Measurements from ENCODE around the gene PIAS4. TPM values are rescaled to one million over a fixed set of nuclear protein-coding genes. Genes with fewer than 3 reads are reported as not detected.

The PIAS4 gene
- total RNA-seq, 4 donors from 2014 or later: 23.0 to 32.4 (median 26.3) TPM

DNA sequence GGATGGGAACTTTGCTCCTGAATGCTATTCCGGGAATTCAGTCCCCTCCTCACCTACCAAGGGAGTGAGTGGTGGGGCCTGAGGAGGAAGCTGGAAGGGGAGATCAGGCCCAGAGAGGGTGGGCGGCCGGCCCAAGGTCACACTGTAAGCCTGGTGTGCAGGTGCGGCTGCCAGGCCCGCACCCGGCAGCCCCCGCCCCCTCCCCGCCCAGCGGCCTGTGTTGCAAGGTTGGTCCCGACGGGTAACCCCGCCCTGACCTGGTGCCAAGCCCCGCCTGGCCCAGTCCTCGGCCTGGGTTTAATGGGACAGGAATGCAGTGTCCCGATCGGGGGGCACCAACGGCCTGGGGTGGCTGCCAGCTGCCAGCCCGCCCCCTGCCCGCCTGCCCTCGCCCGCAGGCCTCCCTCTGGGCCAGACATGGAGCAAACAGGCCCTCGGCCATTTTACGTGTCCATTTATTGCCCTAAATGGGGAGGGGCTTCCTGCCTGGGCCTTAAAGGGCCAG lies 53.7 kb downstream of the PIAS4 start:
- peaks cover 0 to 4% (median 0%) of the 10 kb centered on the region in 3 donors for H3K36me3 ChIP-seq
- 13 to 16% methylated on average over 8 to 19 of the region's 23 CpGs for WGBS, 2 donors
- TF ChIP-seq, protein P1, sequence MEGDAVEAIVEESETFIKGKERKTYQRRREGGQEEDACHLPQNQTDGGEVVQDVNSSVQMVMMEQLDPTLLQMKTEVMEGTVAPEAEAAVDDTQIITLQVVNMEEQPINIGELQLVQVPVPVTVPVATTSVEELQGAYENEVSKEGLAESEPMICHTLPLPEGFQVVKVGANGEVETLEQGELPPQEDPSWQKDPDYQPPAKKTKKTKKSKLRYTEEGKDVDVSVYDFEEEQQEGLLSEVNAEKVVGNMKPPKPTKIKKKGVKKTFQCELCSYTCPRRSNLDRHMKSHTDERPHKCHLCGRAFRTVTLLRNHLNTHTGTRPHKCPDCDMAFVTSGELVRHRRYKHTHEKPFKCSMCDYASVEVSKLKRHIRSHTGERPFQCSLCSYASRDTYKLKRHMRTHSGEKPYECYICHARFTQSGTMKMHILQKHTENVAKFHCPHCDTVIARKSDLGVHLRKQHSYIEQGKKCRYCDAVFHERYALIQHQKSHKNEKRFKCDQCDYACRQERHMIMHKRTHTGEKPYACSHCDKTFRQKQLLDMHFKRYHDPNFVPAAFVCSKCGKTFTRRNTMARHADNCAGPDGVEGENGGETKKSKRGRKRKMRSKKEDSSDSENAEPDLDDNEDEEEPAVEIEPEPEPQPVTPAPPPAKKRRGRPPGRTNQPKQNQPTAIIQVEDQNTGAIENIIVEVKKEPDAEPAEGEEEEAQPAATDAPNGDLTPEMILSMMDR (IDR thresholded peaks at IDR 0.05): no peak
- TF ChIP-seq POLR2A (IDR thresholded peaks at IDR 0.05) (no peak), EP300 (IDR thresholded peaks at IDR 0.05) (peak in 1 of 2 donors; percentile 65)
- peak overlapping the region; percentile 27 to 100 (median 47) for H3K4me3 ChIP-seq
- H3K27me3 ChIP-seq: no peaks in the 10 kb centered on the region
- peak; percentile 79 to 83 for DNase-seq (ENCODE audit: low spot score in 2 of 2)
- H3K9me3 ChIP-seq: no peaks in the 10 kb centered on the region
- H3K27ac ChIP-seq: peak overlapping the region; percentile 88 to 100 (median 98)
- peaks cover 0 to 80% (median 65%) of the 10 kb centered on the region in 4 donors for H3K4me1 ChIP-seq

GRCh38 chr19:4061683-4062418 lies 54.3 kb downstream of the PIAS4 start:
- Histone ChIP-seq H3K27ac (peak overlapping the region; percentile 88 to 100 (median 98)), H3K36me3 (peaks cover 0 to 4% (median 0%) of the 10 kb centered on the region in 3 donors), H3K4me1 (peaks cover 0 to 74% (median 65%) of the 10 kb centered on the region in 4 donors), H3K4me3 (peak overlapping the region; percentile 27 to 100 (median 47)), H3K27me3 (no peaks in the 10 kb centered on the region), H3K9me3 (no peaks in the 10 kb centered on the region)
- no peak for DNase-seq (ENCODE audit: low spot score in 2 of 2)
- WGBS, 2 donors: 41 to 44% methylated on average over 15 to 16 of the region's 29 CpGs
- TF ChIP-seq POLR2A (IDR thresholded peaks at IDR 0.05): no peak

DNA sequence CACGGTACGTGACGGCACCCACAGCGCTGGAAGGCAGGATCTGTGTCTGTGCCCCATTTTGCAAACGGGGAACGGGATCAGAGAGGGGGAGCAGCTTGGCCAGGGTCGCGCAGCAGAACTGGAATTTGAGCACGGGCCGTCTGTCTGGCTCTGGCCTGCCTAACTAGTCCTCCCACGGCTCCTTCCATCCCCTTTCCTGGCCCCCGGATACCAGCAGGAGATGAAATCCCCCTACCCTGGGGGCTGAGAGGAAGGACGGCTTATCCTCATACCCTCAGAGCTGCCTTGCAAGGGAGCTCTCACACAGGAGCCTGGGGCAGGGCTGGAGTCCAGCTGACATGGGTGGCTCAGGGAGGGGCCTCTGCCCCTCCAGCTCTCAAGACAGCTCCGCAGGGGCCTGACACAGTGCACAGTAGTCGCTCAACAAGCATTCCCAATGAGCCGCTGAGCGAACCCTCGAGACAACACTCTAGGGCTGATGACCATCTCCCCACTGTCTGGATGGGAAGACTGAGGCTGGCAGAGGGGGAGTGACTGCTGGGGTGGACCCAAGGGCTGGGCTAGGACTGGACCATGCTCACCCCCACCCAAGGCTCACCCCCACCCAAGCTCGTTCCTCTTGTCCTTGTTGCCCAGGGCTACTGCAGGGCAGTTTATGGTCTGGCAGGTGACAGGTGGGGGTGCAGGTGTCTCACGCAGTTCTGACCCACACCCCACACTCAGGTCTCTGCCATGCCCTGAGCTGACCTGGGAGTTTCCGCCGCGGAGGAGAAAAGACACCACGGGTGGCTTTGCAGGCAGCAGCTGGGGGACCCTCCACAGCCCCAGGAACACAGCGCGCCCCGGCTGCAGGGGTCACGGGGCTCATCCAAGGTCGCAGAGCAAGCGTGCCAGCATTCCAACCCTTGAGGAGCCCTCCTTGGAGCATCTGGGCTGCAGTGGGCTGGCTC lies 55.2 kb downstream of the PIAS4 start:
- H3K4me1 ChIP-seq: peaks cover 0 to 67% (median 61%) of the 10 kb centered on the region in 4 donors
- H3K27ac ChIP-seq: peak overlapping the region; percentile 88 to 100 (median 98)
- DNase-seq (ENCODE audit: low spot score in 2 of 2): no peak

DNA sequence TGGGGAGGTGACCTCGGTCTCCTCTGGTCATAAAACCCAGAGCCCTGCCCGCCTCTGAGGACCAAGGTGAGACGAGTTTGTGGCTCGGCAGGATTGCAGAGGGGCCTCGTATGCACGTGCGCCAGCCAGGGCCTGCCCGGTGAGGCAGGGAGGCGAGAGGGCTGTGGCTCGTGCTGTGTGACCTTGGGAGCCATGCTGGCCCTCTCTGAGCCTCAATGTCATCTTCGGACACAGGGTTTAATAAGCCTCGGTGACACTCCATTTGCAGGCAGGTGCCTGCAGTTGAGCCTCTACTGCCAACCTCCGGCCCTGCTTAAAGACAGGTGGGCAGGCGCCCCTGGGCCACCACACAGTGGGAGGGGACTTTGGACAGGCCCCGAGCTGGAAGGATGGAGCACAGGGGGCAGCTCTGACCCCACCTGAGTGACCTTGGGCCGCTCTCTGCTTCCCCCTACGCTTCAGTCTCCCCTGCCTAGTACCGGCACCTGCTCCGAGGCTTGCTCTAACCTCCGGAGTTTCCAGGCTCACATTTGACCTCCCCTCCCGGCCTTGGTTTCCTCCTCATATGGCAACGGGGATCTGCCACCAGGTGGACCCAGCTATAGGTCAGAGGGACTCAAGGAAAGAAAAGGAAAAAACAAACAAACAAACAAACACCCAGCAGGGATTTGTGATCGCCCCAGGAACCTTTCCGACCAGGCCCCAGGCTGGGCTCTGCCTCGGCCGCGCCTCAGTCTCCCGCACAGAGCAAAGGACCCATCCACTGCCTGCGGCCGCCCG lies 56.0 kb downstream of the PIAS4 start:
- H3K36me3 ChIP-seq: no peaks in the 10 kb centered on the region
- peak overlapping the region; percentile 88 to 100 (median 98) for H3K27ac ChIP-seq
- no peak for DNase-seq (ENCODE audit: low spot score in 2 of 2)
- H3K27me3 ChIP-seq: no peaks in the 10 kb centered on the region
- H3K9me3 ChIP-seq: no peaks in the 10 kb centered on the region
- 16 to 34% methylated on average over 19 to 28 of the region's 31 CpGs for WGBS, 2 donors
- H3K4me3 ChIP-seq: peak overlapping the region; percentile 53 to 100 (median 84)
- TF ChIP-seq, protein P1 (IDR thresholded peaks at IDR 0.05): peak in 1 of 5 experiments; percentile 8
- TF ChIP-seq EP300 (IDR thresholded peaks at IDR 0.05): no peak
- peak in 1 of 2 donors; percentile 22 for TF ChIP-seq POLR2A (IDR thresholded peaks at IDR 0.05)
- H3K4me1 ChIP-seq: peaks cover 0 to 67% (median 61%) of the 10 kb centered on the region in 4 donors

More for the DNA sequence above, 55.2 kb downstream of the PIAS4 start:
- H3K9me3 ChIP-seq: no peaks in the 10 kb centered on the region
- no peaks in the 10 kb centered on the region for H3K36me3 ChIP-seq
- H3K4me3 ChIP-seq: peak overlapping the region; percentile 53 to 100 (median 84)
- no peaks in the 10 kb centered on the region for H3K27me3 ChIP-seq
- no peak for TF ChIP-seq POLR2A (IDR thresholded peaks at IDR 0.05)
- WGBS, 2 donors: 44 to 48% methylated on average over 17 to 26 of the region's 30 CpGs

DNA sequence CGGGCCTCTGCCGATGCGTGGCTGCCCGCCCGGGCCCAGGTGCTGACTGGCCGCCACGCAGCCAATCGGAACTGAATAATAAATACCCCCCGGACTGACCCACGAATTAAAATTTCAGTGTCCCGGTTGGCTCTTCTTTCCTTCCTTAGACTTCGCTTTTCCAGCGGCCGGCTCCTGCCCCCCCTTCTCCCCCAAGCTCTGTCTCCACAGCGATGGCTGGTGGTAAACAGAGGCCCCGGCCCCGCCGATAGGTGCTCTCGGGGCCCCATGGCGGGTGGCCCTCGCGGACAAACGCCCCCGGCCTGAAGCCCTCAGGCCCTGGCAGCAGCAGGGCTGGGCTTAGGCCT lies 56.6 kb downstream of the PIAS4 start:
- Histone ChIP-seq H3K27me3 (no peaks in the 10 kb centered on the region), H3K4me3 (peak overlapping the region; percentile 53 to 100 (median 84)), H3K27ac (peak overlapping the region; percentile 88 to 100 (median 98)), H3K4me1 (peaks cover 0 to 67% (median 58%) of the 10 kb centered on the region in 4 donors), H3K9me3 (no peaks in the 10 kb centered on the region), H3K36me3 (no peaks in the 10 kb centered on the region)
- WGBS, 2 donors: 1 to 2% methylated on average over 15 to 24 of the region's 24 CpGs
- TF ChIP-seq, protein P1 (IDR thresholded peaks at IDR 0.05): no peak
- TF ChIP-seq EP300 (IDR thresholded peaks at IDR 0.05): peak in 1 of 2 donors; percentile 19
- no peak for DNase-seq (ENCODE audit: low spot score in 2 of 2)
